Activated T-cell treated with anti-CD3 and anti-CD28 coated beads, Interleukin-2, amount 50 U/mL, for 48 hours (primary cell): ENCODE measurements around the gene DNAJB13.

Experiments used
- DNase-seq, 2 experiments: peaks; one replicate each; pipeline ENCODE4 v3.0.0-alpha.2; 2020

Gene DNAJB13

DNA sequence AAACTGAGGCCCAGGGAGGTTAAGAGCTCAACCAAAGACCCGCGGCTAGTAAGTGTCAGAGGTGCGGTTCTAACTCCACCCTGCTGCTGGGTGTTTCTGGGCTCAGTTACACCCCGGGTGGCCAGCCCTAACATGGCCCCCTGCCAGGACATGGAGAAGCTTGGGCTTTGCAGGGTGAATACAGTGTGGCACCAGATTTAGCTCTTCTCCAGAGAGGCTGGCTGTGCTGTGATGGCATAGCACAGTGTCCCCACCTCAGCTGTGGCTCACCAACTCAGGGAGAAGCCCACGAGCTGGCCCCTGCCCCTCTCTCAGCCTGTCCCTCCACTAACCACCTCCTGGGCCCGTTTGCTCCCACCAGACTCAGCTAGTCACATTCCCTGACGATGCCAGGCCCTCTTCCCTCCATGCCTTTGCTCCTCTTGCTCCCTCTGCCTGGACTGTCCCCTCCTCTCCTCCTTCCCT, 51.0 kb downstream of the DNAJB13 start:
- peak in 1 of 2 experiments; percentile 11 for DNase-seq

GRCh38 chr11:74002832-74003231, 52.0 kb downstream of the DNAJB13 start:
- no peak for DNase-seq

DNA sequence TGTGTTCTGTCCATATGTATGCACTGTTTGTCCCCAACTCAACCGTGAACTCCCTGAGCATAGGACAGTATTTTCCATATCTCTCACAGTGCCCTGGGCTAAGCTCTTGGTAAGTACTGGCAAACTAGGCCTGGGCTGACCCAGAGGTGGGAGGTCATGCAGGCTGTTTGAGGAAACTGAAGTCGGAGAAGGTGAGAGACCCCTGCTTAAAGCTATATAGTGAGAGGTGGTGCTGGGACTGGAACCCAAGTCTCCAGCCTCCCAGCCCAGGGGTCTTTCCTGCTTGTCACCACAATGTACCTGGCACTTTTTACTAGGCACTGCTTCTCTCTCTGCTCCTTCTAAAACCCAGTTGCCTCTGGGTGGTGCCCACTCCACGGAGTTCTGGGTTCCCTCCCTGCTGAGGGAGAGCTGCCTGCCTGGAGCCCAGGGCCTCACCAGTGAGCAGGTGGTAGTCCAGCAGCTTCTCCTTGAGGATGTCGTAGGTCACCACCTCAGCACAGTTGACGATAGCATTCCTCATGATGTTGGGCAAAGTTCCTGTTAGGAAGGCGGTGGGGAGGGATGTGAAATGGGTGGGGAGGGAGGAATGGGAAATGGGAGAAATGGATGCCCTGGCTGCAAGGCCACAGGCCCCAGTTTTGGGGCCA, 53.3 kb downstream of the DNAJB13 start:
- peak in 1 of 2 experiments; percentile 16 for DNase-seq

GRCh38 chr11:74004759-74005615, 54.2 kb downstream of the DNAJB13 start:
- DNase-seq = peak; percentile 80 to 84

- peak in 1 of 2 experiments; percentile 24 for DNase-seq
Measured at GRCh38 chr11:74005721-74006517, 55.1 kb downstream of the DNAJB13 start.

- DNase-seq = peak in 1 of 2 experiments; percentile 14
Measured at GRCh38 chr11:74006743-74007304, 56.0 kb downstream of the DNAJB13 start.

GRCh38 chr11:74007691-74008372, 57.0 kb downstream of the DNAJB13 start:
- peak in 1 of 2 experiments; percentile 25 for DNase-seq

DNA sequence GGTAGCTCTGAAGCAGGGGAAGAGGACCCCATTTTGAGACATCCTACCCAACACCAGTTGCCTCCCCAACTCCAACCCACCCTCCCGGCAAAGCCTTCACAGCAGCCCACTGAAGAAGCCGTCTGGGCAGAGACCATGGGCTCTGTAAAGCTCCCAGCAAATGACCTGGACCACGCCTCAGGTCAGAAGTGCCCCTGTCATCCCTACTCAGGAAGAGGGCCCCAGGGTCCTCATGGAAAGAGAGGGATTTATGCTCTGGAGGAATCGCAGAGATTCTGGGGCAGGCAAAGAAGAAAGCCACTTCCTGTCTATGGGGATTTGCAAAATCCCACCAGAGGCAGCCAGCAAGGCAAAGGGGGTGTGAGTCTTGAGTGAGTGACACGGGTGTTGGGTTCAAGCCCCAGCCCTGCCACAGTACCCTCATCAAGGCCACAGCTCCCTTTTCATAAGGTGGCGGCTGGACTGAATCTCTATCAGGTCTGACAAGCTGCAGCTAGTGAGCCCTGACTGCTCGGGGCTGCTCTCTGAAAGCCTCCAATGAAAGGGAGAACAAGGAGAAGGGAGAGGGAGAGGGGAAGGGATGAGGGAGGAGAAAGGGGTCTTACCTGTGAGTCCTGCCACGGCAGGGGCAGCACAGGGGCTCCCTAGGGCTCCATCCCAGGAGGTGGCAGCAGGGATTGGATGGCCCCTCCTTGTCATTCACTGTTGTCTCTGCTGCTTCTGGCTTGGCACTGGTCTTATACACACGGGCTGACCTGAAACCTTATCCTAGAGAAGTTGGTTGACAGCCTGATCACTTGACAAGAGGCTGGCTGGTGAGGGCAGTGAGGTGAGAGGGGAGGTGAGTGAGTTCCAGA, 57.8 kb downstream of the DNAJB13 start, which contains the start of gene UCP3:
TSS of gene UCP3 (minus strand) at position 713 of the 857 bp plus-strand sequence. CDS start 2,043 bp downstream, outside the sequence.
- DNase-seq = peak in 1 of 2 experiments; percentile 26

GRCh38 chr11:74009230-74009547, 58.4 kb downstream of the DNAJB13 start:
- no peak for DNase-seq

GRCh38 chr11:74009675-74010305, 59.0 kb downstream of the DNAJB13 start:
- DNase-seq = no peak

DNA sequence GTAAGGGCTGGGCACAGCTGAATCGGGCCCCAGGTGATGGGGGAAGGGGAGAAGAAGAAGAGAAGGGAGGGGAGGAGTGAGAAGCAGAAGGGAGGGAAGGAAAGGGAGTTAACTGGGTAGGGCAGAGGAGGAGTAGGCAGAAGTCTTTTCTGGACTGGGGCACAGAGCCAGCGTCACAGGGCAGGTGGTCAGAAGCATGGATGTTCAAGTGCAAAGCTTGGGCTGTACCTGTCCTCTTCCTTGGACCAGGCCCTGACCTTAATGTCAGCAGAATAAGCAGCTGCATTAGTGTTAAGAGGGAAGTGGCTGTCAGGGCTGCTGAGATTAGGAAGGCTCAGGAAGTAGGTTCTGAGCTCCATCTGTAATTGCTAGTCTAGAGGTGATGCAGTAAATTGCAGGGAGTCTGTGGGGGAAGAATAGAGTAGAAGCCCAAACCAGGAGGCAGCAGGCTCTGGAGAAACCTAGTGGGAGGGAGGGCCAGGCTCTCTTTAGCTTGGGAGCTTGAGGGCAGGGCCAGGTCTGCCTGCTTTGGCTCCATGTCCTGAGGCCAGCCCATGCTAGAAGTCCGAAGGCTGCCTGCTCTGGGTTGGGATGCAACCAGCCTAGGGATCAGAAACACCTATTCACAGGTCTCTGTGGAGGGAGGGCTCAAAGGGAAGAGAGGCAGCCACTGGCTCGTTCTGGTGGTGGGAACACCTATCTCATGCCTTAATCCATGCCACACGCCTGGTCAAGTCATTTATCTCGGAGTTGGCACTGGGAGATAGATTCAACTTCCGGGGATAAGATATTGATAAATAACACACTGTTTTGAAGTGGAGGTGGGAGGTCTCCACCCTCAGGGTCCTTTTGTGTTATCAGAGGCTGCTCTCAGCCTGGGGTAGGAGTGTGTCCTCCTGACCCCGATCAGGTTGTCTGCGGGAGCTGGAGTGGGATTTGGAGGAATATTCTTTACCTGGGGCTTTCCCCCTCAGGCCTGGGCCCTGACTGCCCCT, 59.8 kb downstream of the DNAJB13 start:
- DNase-seq = no peak

DNA sequence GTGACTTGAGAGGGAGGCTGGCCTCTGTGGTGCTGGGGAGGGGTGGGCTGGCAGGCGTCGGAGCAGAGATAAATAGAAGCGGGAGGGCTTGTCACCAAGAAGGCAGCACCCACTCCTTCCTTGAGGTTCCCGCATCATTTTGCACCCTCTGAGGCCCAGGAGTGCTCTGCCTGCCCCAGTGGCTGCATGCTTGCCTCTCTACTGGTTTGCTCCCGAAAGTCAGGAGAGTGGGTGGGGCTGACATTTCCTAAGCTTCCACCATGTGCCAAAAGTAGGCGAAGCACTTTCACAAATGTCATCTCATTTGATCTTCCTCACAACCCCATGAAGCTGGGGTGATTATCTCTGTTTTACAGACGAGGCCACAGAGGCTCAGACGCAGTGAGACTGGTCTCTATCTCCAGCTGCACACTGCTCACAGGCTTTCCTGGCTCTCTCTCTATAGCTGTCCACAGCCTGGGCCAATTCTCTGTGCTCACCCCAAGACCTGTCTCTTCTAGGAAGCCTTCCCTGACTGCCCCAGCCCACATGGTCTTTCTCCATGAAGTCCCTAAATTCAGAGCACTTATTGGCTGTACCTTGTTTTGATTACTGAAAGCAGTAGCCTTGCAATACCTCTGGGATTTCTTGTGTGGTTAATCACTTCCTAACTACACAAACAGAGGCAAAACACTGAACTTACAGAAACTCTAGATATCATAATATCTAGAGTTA, 60.7 kb downstream of the DNAJB13 start:
- DNase-seq = peak; percentile 75 to 79

- no peak for DNase-seq
Measured at GRCh38 chr11:74012074-74012809, 61.4 kb downstream of the DNAJB13 start.

DNA sequence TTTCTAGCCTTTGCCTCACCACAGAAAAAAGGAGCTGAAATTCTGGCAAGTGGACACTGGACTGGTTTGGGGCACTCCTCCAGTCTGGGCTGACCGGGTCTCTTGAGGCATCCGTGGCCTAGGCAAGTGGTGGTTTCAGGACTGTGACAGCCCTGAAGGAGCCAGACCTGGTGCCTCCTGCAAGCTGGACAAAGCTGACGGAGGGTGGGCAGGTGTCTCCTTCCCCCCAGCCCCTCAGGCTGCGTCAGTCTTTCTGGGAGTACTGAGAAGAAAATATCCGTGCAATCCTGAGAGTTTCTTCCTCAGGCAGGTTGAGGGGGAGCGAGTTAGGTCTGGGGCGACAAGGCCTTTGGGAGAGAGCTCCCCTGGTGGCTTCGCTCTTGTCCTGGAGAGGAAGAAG, 62.3 kb downstream of the DNAJB13 start:
- DNase-seq = no peak

DNA sequence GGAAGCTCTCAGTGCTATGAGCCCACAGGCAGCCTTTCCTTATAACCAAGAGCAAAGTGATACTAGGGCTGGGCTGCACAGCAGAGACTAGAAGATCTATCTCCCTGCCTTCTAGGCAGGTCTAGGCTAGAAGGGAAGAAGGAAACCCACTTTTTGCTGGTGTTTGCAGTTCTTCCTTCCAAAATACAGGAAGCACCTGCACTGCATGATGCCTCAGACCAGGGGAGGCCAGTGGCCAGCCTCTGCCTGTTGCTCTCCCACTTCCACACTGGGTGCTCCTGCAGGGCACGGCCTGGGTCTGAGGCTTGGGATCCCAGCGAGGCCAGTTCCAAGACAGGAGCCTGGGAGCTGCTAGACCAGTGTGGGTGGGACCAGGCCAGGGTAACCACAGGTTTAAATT, 64.1 kb downstream of the DNAJB13 start:
- DNase-seq = no peak

- DNase-seq = no peak
Measured at GRCh38 chr11:74015919-74016684, 65.3 kb downstream of the DNAJB13 start.

DNA sequence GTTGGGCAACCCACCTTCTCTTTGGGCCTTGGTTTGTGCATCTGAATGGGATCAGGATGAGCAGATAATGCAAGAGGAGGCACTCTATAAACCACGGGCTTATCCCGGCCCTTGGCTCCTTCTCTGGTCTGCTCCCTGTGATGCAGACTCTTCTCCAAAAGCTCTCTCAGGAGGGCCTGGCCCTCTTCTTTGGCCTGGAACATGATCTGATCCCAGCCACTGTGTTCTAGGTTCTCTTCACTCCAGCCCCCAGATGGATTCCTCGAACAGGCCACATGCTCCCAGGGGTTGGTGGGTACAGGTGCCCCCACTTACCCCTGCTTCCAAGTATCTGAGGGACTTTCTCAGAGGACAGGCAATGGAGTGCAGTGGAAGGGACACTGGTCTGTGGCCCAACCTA, 66.8 kb downstream of the DNAJB13 start:
- no peak for DNase-seq
